HepG2 (cell line): ENCODE results near the gene COMP. TPM values are rescaled to one million over a fixed set of nuclear protein-coding genes. Genes with fewer than 3 reads are reported as not detected.
A peak's percentile ranks its signal among the peaks of the same experiment; 100 is the strongest.

Experiments used
- AGO1 ChIP-seq: fragments of 200-400 bp; formaldehyde crosslinking; IDR thresholded peaks from 2 replicates; pipeline ENCODE4 v1.6.1; 2017; ENCODE audit warnings: mild to moderate bottlenecking, low read depth, low read length, moderate library complexity; ENCODE audit not compliant: poor library complexity, severe bottlenecking
- ARNTL ChIP-seq: sonication (generic); formaldehyde crosslinking; IDR thresholded peaks from 2 replicates; pipeline ENCODE4 v1.4.0; 2020; ENCODE audit warnings: mild to moderate bottlenecking, missing genetic modification reagents
- CENPT ChIP-seq: sonication (generic); formaldehyde crosslinking; IDR thresholded peaks from 2 replicates; pipeline ENCODE4 v1.8.0; 2022; ENCODE audit warnings: low read depth, mild to moderate bottlenecking, moderate library complexity, missing genetic modification reagents
- CHD2 ChIP-seq: IDR thresholded peaks from 2 replicates; pipeline ENCODE4 v1.6.1; 2011; ENCODE audit warnings: low read depth, low read length, improper control_type of control experiment
- FOSL1 ChIP-seq: sonication (generic); formaldehyde crosslinking; IDR thresholded peaks from 2 replicates; pipeline ENCODE4 v1.9.0; 2021; ENCODE audit warnings: missing genetic modification reagents, borderline replicate concordance
- HHEX ChIP-seq: IDR thresholded peaks from 2 replicates; pipeline ENCODE4 v1.6.1; 2016; ENCODE audit warnings: control low read depth
- SAFB2 ChIP-seq: sonication (generic); formaldehyde crosslinking; IDR thresholded peaks from 2 replicates; pipeline ENCODE4 v1.5.1; 2020; ENCODE audit warnings: missing genetic modification reagents, low read depth, mild to moderate bottlenecking, borderline replicate concordance
- STAG1 ChIP-seq: sonication (generic); formaldehyde crosslinking; IDR thresholded peaks from 2 replicates; pipeline ENCODE4 v1.4.0; 2020; ENCODE audit warnings: missing genetic modification reagents
- YEATS2 ChIP-seq: sonication (generic); formaldehyde crosslinking; IDR thresholded peaks from 2 replicates; pipeline ENCODE4 v1.4.0; 2020; ENCODE audit warnings: missing genetic modification reagents, borderline replicate concordance
- ZBTB38 ChIP-seq: sonication (generic); formaldehyde crosslinking; IDR thresholded peaks from 2 replicates; pipeline ENCODE4 v1.5.1; 2020; ENCODE audit warnings: mild to moderate bottlenecking, missing genetic modification reagents
- ZEB1 ChIP-seq: IDR thresholded peaks from 2 replicates; pipeline ENCODE4 v1.6.1; 2012; ENCODE audit warnings: mild to moderate bottlenecking, low read depth, inconsistent platforms; ENCODE audit not compliant: insufficient replicate concordance
- ZMYM4 ChIP-seq: sonication (generic); formaldehyde crosslinking; IDR thresholded peaks from 2 replicates; pipeline ENCODE4 v1.8.1; 2023; ENCODE audit warnings: mild to moderate bottlenecking, missing genetic modification reagents
- ZNF768 ChIP-seq: sonication (generic); formaldehyde crosslinking; IDR thresholded peaks from 2 replicates; pipeline ENCODE4 v1.4.0; 2020; ENCODE audit warnings: missing genetic modification reagents
- ZNF780A ChIP-seq: sonication (generic); formaldehyde crosslinking; IDR thresholded peaks from 2 replicates; pipeline ENCODE4 v1.8.0; 2022; ENCODE audit warnings: mild to moderate bottlenecking, missing genetic modification reagents, moderate library complexity
- polyA plus RNA-seq, 8 experiments: library from polyadenylated mRNA; depleted of rRNA in 3 of 8; stranded (reverse) in 7 of 8; unstranded in 1 of 8; fragments of >200 nt; fragmentation: Illumina TruSeq in 4 of 8; extraction: Trizol in 4 of 8; gene quantifications; 2 replicates each; pipeline versions ENCODE4 v1.2.1 to v1.2.3, GENCODE V29; 2011 to 2016; ENCODE audit warnings: low read depth in 4 of 8, missing spikeins in 1 of 8, mixed read lengths in 1 of 8; ENCODE audit not compliant: insufficient read depth in 1 of 8
- total RNA-seq, 5 experiments: library from RNA; depleted of rRNA; stranded (reverse); fragments of >200 nt; fragmentation: Illumina TruSeq; extraction: Trizol; gene quantifications; 2 replicates each; pipeline ENCODE4 v1.2.3, GENCODE V29; 2016; ENCODE audit warnings: low read depth in 1 of 5
- TF ChIP-seq, protein P1 (sequence below): sonication (generic); formaldehyde crosslinking; IDR thresholded peaks from one replicate; pipeline ENCODE4 v1.5.1; 2020; ENCODE audit warnings: mild to moderate bottlenecking, missing genetic modification reagents; ENCODE audit errors: not compliant biosample characterization
- TF ChIP-seq, protein P2 (sequence below): sonication (generic); formaldehyde crosslinking; IDR thresholded peaks from 2 replicates; pipeline ENCODE4 v1.8.1; 2023; ENCODE audit warnings: mild to moderate bottlenecking, missing genetic modification reagents
- TF ChIP-seq, protein P3 (sequence below): sonication (generic); formaldehyde crosslinking; IDR thresholded peaks from 2 replicates; pipeline ENCODE4 v1.5.0; 2020; ENCODE audit warnings: mild to moderate bottlenecking, missing genetic modification reagents, moderate library complexity

Gene COMP
- total and polyA plus RNA-seq, 2 of the 13 experiments (the other 11 are each of a cell fraction or from before 2014, with no cell fraction given) = 0.04 to 0.13 TPM

DNA sequence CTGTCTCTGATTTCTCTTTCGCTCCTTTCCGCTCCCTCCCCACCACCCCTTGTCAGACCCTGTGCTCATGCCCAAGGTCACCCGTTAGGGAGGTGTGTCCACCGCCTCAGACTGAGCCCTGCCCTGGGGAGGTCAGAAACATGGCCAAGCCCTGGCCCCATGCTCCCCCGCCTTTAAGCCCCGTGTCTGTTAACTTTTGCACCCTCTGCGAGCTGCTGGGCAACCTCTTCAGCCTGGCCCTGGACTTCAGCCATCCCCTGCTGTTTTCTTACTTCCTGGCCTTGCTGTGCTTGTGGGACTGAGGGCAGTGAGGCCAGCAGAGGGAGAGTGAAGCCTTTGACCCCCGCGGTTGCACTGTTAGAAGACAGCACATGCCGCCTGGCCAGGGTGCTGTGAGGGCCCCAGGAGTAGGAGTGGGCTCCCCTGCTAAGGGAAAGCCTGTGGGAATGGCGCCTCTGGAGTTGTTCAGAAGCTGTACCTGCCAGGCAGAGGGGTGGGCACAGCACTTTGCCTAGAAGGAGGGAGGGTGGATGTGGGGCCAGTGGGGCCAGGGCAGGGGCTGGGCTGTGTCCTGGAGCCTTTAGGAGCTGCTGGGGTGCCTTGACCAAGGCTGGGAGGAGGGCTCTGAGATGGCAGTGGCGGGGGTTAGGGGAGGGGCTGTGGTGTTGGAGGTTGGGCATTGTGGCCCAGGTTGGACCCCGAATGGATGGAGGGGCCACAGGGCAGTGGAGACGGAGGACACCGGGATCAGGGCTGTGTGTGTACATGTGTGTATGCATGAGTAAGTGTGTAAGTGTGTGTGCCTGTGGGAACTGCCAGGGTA lies 48.6 kb upstream of the COMP start (continued):
- TF ChIP-seq, protein P1, sequence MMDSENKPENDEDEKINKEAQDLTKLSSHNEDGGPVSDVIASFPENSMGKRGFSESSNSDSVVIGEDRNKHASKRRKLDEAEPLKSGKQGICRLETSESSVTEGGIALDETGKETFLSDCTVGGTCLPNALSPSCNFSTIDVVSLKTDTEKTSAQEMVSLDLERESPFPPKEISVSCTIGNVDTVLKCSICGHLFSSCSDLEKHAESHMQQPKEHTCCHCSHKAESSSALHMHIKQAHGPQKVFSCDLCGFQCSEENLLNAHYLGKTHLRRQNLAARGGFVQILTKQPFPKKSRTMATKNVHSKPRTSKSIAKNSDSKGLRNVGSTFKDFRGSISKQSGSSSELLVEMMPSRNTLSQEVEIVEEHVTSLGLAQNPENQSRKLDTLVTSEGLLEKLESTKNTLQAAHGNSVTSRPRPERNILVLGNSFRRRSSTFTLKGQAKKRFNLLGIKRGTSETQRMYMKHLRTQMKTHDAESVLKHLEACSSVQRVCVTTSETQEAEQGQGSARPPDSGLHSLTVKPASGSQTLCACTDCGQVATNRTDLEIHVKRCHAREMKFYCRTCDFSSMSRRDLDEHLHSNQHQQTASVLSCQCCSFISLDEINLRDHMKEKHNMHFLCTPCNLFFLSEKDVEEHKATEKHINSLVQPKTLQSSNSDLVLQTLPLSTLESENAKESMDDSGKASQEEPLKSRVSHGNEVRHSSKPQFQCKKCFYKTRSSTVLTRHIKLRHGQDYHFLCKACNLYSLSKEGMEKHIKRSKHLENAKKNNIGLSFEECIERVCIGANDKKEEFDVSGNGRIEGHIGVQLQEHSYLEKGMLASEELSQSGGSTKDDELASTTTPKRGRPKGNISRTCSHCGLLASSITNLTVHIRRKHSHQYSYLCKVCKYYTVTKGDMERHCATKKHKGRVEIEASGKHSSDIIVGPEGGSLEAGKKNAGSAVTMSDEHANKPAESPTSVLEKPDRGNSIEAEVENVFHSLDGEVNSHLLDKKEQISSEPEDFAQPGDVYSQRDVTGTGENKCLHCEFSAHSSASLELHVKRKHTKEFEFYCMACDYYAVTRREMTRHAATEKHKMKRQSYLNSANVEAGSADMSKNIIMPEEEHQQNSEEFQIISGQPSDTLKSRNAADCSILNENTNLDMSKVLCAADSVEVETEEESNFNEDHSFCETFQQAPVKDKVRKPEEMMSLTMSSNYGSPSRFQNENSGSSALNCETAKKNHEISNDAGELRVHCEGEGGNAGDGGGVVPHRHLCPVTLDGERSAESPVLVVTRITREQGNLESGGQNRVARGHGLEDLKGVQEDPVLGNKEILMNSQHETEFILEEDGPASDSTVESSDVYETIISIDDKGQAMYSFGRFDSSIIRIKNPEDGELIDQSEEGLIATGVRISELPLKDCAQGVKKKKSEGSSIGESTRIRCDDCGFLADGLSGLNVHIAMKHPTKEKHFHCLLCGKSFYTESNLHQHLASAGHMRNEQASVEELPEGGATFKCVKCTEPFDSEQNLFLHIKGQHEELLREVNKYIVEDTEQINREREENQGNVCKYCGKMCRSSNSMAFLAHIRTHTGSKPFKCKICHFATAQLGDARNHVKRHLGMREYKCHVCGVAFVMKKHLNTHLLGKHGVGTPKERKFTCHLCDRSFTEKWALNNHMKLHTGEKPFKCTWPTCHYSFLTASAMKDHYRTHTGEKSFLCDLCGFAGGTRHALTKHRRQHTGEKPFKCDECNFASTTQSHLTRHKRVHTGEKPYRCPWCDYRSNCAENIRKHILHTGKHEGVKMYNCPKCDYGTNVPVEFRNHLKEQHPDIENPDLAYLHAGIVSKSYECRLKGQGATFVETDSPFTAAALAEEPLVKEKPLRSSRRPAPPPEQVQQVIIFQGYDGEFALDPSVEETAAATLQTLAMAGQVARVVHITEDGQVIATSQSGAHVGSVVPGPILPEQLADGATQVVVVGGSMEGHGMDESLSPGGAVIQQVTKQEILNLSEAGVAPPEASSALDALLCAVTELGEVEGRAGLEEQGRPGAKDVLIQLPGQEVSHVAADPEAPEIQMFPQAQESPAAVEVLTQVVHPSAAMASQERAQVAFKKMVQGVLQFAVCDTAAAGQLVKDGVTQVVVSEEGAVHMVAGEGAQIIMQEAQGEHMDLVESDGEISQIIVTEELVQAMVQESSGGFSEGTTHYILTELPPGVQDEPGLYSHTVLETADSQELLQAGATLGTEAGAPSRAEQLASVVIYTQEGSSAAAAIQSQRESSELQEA (CRISPR knock-in tag) = no peak
- no peak for TF ChIP-seq FOSL1 (CRISPR knock-in tag)
- no peak for TF ChIP-seq AGO1
- TF ChIP-seq HHEX (CRISPR knock-in tag) = peak; percentile 55
- TF ChIP-seq ZEB1 = peak; percentile 28
- peak; percentile 40; the same call in 1 of the 2 replicates for TF ChIP-seq STAG1
- TF ChIP-seq, protein P2, sequence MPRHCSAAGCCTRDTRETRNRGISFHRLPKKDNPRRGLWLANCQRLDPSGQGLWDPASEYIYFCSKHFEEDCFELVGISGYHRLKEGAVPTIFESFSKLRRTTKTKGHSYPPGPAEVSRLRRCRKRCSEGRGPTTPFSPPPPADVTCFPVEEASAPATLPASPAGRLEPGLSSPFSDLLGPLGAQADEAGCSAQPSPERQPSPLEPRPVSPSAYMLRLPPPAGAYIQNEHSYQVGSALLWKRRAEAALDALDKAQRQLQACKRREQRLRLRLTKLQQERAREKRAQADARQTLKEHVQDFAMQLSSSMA (CRISPR knock-in tag) = peak; percentile 53
- TF ChIP-seq ZNF768 (CRISPR knock-in tag) = peak; percentile 89
- TF ChIP-seq CENPT (CRISPR knock-in tag) = no peak
- TF ChIP-seq, protein P3, sequence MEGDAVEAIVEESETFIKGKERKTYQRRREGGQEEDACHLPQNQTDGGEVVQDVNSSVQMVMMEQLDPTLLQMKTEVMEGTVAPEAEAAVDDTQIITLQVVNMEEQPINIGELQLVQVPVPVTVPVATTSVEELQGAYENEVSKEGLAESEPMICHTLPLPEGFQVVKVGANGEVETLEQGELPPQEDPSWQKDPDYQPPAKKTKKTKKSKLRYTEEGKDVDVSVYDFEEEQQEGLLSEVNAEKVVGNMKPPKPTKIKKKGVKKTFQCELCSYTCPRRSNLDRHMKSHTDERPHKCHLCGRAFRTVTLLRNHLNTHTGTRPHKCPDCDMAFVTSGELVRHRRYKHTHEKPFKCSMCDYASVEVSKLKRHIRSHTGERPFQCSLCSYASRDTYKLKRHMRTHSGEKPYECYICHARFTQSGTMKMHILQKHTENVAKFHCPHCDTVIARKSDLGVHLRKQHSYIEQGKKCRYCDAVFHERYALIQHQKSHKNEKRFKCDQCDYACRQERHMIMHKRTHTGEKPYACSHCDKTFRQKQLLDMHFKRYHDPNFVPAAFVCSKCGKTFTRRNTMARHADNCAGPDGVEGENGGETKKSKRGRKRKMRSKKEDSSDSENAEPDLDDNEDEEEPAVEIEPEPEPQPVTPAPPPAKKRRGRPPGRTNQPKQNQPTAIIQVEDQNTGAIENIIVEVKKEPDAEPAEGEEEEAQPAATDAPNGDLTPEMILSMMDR (CRISPR knock-in tag) = peak; percentile 75
- no peak for TF ChIP-seq ZNF780A
- TF ChIP-seq YEATS2 = peak; percentile 54; the same call in 1 of the 2 replicates
- TF ChIP-seq CHD2 = no peak
- peak; percentile 76; the same call in 1 of the 2 replicates for TF ChIP-seq SAFB2 (CRISPR knock-in tag)
- TF ChIP-seq ZMYM4 (CRISPR knock-in tag) = peak; percentile 83
- peak; percentile 80; the same call in 1 of the 2 replicates for TF ChIP-seq ZBTB38
- peak; percentile 96 for TF ChIP-seq ARNTL (CRISPR knock-in tag)
